Panc1 (cell line): ENCODE data around the gene CTNNA1. TPM values are rescaled to one million over a fixed set of nuclear protein-coding genes. Genes with fewer than 3 reads are reported as not detected.

Experiments used
- ATAC-seq: fragments of 200-7000 bp; cut with Tn5 transposase; 2 replicates; pipeline ENCODE4 v1.9.1; 2020; ENCODE audit warnings: mild to moderate bottlenecking, moderate library complexity
- BruUV-seq: library from RNA; stranded (reverse); fragments of 400-500 nt; replicated peaks from 2 replicates; lab custom pipeline; 2021; lab: Mats Ljungman, UMichigan
- CTCF ChIA-PET: fragments of 300-600 bp; sonication (Branson Sonifier 250); formaldehyde crosslinking; loops from one replicate; lab custom pipeline; 2022; ENCODE audit warnings: antibody characterized with exemption; lab: Charles Lee
- POLR2A ChIA-PET: fragments of 300-600 bp; sonication (Branson Sonifier 250); formaldehyde crosslinking; loops from one replicate; lab custom pipeline; 2022; ENCODE audit warnings: antibody characterized with exemption; lab: Charles Lee
- DNase-seq: peaks from one replicate; pipeline ENCODE4 v3.0.0-alpha.2; 2010; ENCODE audit warnings: low read depth, low spot score
- H3K27ac ChIP-seq: 2 replicates; pipeline ENCODE4 v1.5.1; 2011; ENCODE audit warnings: mild to moderate bottlenecking, low read length, inconsistent platforms
- H3K27me3 ChIP-seq: fragments of 200-500 bp; sonication (Bioruptor generic); 2 replicates; pipeline ENCODE4 v1.6.0; 2014; ENCODE audit warnings: low read length, inconsistent platforms; ENCODE audit not compliant: control insufficient read depth, insufficient read depth
- H3K36me3 ChIP-seq: fragments of 200-500 bp; sonication (Bioruptor generic); 2 replicates; pipeline ENCODE4 v1.5.1; 2014; ENCODE audit warnings: inconsistent platforms, mild to moderate bottlenecking, low read length, moderate library complexity; ENCODE audit not compliant: control insufficient read depth, insufficient read depth
- H3K4me1 ChIP-seq: 2 replicates; pipeline ENCODE4 v1.5.1; 2011; ENCODE audit warnings: inconsistent platforms, mild to moderate bottlenecking, low read length, moderate library complexity; ENCODE audit not compliant: control insufficient read depth, insufficient read depth
- H3K4me3 ChIP-seq, 2 experiments: 2 replicates each; pipeline ENCODE4 v1.5.1; 2011 to 2012; ENCODE audit warnings: low read depth in 2 of 2, low read length in 2 of 2, mild to moderate bottlenecking in 2 of 2, inconsistent platforms in 1 of 2, moderate library complexity in 1 of 2
- H3K9me3 ChIP-seq: fragments of 200-500 bp; sonication (Bioruptor generic); 2 replicates; pipeline ENCODE4 v1.5.1; 2014; ENCODE audit warnings: low read depth, mild to moderate bottlenecking, inconsistent platforms, low read length, moderate library complexity; ENCODE audit not compliant: control insufficient read depth, insufficient read depth
- CTCF ChIP-seq: fragments of 450-650 bp; IDR thresholded peaks from 2 replicates; pipeline ENCODE4 v1.5.1; 2017; ENCODE audit warnings: mild to moderate bottlenecking
- POLR2AphosphoS5 ChIP-seq: IDR thresholded peaks from 2 replicates; pipeline ENCODE4 v1.6.1; 2012; ENCODE audit warnings: mild to moderate bottlenecking, low read depth, low read length, moderate library complexity
- REST ChIP-seq, 2 experiments: IDR thresholded peaks; 2 replicates each; pipeline ENCODE4 v1.6.1; 2011 to 2012; ENCODE audit warnings: low read depth in 2 of 2, control low read depth in 1 of 2, low read length in 1 of 2, mild to moderate bottlenecking in 1 of 2, moderate library complexity in 1 of 2; ENCODE audit not compliant: insufficient read depth in 1 of 2
- SIN3A ChIP-seq: IDR thresholded peaks from 2 replicates; pipeline ENCODE4 v1.6.1; 2012; ENCODE audit warnings: low read depth, mild to moderate bottlenecking, low read length, moderate library complexity, borderline replicate concordance; ENCODE audit not compliant: insufficient read depth
- TCF7L2 ChIP-seq: IDR thresholded peaks from 2 replicates; pipeline ENCODE4 v1.6.1; 2011; ENCODE audit warnings: mild to moderate bottlenecking, low read depth, low read length, inconsistent platforms
- in situ Hi-C: cut with HindIII; loops from 2 replicates; pipeline ENCODE4 v1.10.0; 2016; ENCODE audit warnings: low sequenced_read_pairs, low pct_unique_long_range_greater_than_20kb
- intact Hi-C: fragments of 100-400 bp; cut with micrococcal nuclease; formaldehyde crosslinking; loops from one replicate; pipeline ENCODE4 v1.10.0; 2022; ENCODE audit not compliant: unreplicated experiment
- total RNA-seq: library from RNA; stranded (reverse); gene quantifications from one replicate; pipeline ENCODE4 v1.2.1, GENCODE V29; 2021; ENCODE audit not compliant: unreplicated experiment

Gene CTNNA1
- total RNA-seq, 1 experiment from 2014 or later = 298 TPM

GRCh38 chr5:138873466-138874221 lies 120.4 kb downstream of the CTNNA1 start:
- no peak for ATAC-seq
- no peaks in the 10 kb centered on the region for H3K27me3 ChIP-seq
- POLR2A ChIA-PET = interaction anchor here (0.6 to 0.7 kb wide), 3 partner anchors 83 to 318 kb away, joined by 4 to 6 read pairs (median 5); no protein-coding TSS in a partner anchor
- H3K9me3 ChIP-seq = no peaks in the 10 kb centered on the region
- no peak overlapping the region for H3K27ac ChIP-seq
- no peak for TF ChIP-seq REST (IDR thresholded peaks at IDR 0.05; ENCODE audit: insufficient read depth in 1 of 2, low read depth in 2 of 2, low read length in 1 of 2)
- no peak for TF ChIP-seq POLR2AphosphoS5
- TF ChIP-seq TCF7L2 = no peak
- TF ChIP-seq CTCF = no peak
- CTCF ChIA-PET = no interaction called here
- no TSS peak for BruUV-seq
- in situ Hi-C loops (no loop called here), intact Hi-C loops (no loop called here)
- peaks cover 30% of the 10 kb centered on the region for H3K4me1 ChIP-seq
- no peak for DNase-seq
- H3K4me3 ChIP-seq = no peak overlapping the region
- no peaks in the 10 kb centered on the region for H3K36me3 ChIP-seq

GRCh38 chr5:138874241-138874640 lies 121.0 kb downstream of the CTNNA1 start:
- intact Hi-C loops (no loop called here), in situ Hi-C loops (no loop called here)
- Histone ChIP-seq H3K27ac (no peak overlapping the region), H3K4me1 (peaks cover 30% of the 10 kb centered on the region), H3K27me3 (no peaks in the 10 kb centered on the region), H3K9me3 (no peaks in the 10 kb centered on the region), H3K36me3 (no peaks in the 10 kb centered on the region), H3K4me3 (no peak overlapping the region; a peak in 1 of 4 replicates)
- TF ChIP-seq SIN3A (no peak), TCF7L2 (no peak), REST (IDR thresholded peaks at IDR 0.05; ENCODE audit: insufficient read depth in 1 of 2, low read depth in 2 of 2, low read length in 1 of 2) (no peak), POLR2AphosphoS5 (no peak), CTCF (no peak)
- ChIA-PET POLR2A (interaction anchor here (0.6 kb wide), 2 partner anchors 83 to 317 kb away, joined by 4 to 6 read pairs; no protein-coding TSS in a partner anchor), CTCF (no interaction called here)
- DNase-seq = no peak
- ATAC-seq = no peak
- no TSS peak for BruUV-seq
